KOPT-K1 (cell line): ENCODE measurements around the gene ASPG.

ENCODE experiments used
- H3K27ac ChIP-seq: fragments of 200-600 bp; sonication (generic); 2 replicates; pipeline ENCODE4 v1.5.1; 2016; ENCODE audit warnings: antibody characterized with exemption, mild to moderate bottlenecking, low read depth, low read length; ENCODE audit not compliant: poor library complexity, severe bottlenecking
- H3K36me3 ChIP-seq: fragments of 200-600 bp; sonication (generic); 2 replicates; pipeline ENCODE4 v1.5.1; 2017; ENCODE audit warnings: antibody characterized with exemption, mild to moderate bottlenecking, low read length, moderate library complexity; ENCODE audit not compliant: insufficient read depth
- H3K9me3 ChIP-seq: fragments of 200-600 bp; sonication (generic); 2 replicates; pipeline ENCODE4 v1.5.1; 2017; ENCODE audit warnings: antibody characterized with exemption, low read length, mild to moderate bottlenecking; ENCODE audit not compliant: insufficient read depth, poor library complexity, severe bottlenecking

Gene ASPG

GRCh38 chr14:104064003-104064402, 21.5 kb upstream of the ASPG start:
- H3K36me3 ChIP-seq: no peaks in the 10 kb centered on the region
- H3K27ac ChIP-seq: no peak overlapping the region
- peaks cover 26% of the 10 kb centered on the region for H3K9me3 ChIP-seq

- H3K27ac ChIP-seq: no peak overlapping the region
- H3K9me3 ChIP-seq: peaks cover 26% of the 10 kb centered on the region
- no peaks in the 10 kb centered on the region for H3K36me3 ChIP-seq
Measured at GRCh38 chr14:104066279-104066678, 19.2 kb upstream of the ASPG start.

- peaks cover 26% of the 10 kb centered on the region for H3K9me3 ChIP-seq
- no peak overlapping the region for H3K27ac ChIP-seq
- no peaks in the 10 kb centered on the region for H3K36me3 ChIP-seq
Measured at GRCh38 chr14:104066719-104067295, 18.7 kb upstream of the ASPG start.

DNA sequence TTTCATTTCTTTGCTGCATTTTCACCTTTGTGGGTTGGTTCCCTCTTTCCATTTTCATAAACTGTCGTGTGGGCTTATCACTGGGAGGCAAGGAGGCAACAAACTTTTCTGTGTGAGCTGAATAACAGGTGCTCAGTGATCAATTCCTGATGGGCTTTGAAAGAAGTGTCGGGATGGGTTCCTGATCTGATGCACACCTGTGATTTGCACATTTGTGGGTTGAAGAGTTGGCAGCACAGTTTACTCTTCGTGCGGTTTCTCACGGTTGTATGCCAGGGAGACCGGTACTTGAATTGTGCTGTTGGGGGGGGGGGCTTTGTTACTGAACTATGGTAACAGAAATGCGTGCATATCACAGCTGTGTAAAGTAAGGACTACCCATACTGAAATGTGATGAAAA, 16.0 kb upstream of the ASPG start:
- Histone ChIP-seq H3K9me3 (peaks cover 40% of the 10 kb centered on the region), H3K27ac (no peak overlapping the region), H3K36me3 (no peaks in the 10 kb centered on the region)

- no peaks in the 10 kb centered on the region for H3K36me3 ChIP-seq
- H3K9me3 ChIP-seq: peaks cover 17% of the 10 kb centered on the region
- H3K27ac ChIP-seq: no peak overlapping the region
Measured at GRCh38 chr14:104072586-104072985, 12.9 kb upstream of the ASPG start.

DNA sequence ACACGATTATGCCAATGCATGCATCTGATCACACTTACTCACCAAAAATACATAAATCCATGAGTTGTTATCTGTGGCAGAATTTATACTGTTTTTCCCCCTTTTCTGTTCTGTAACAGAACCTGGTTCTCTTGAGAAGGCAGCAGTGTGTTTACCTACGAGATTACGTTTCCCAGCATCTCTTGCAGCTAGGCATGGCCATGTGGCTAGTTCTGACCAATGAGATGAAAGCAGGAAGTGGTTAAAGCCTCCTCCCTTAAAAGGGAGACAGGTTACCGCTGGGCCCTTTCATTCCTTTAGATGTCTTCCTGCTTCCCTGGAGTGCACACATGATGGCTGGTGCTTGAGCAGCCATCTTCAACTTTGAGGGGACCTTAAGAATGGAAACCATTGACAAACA, 11.7 kb upstream of the ASPG start:
- peaks cover 15% of the 10 kb centered on the region for H3K9me3 ChIP-seq
- no peaks in the 10 kb centered on the region for H3K36me3 ChIP-seq
- H3K27ac ChIP-seq: no peak overlapping the region

DNA sequence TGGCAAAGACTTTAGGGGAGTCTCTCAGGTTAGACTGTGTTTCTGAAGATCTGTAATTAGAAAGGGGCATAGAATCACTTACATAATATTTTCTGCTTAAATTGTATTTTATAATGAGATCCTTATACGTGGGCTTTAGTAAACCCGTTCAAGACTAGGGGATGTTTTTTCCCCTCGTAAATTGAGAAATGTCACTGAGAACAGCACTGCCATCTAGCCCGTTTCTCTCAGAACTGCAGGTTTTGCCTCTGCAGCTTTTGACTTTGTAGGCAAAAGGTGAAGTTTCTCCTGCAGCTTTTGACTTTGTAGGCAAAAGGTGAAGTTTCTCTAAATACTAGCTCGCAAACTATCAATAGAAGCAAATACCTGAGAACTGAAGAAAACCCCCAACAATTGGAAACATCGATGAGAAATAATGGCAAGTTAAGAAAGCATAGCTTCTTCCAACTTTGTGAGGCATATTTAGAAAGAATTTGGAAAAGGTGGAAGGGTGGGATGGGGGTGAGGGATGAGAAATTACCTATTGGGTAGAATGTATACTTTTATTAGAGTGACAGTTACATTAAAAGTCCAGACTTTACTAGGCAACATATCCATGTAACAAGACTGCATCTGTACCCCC, 9.9 kb upstream of the ASPG start:
- no peaks in the 10 kb centered on the region for H3K36me3 ChIP-seq
- peaks cover 15% of the 10 kb centered on the region for H3K9me3 ChIP-seq
- H3K27ac ChIP-seq: no peak overlapping the region

DNA sequence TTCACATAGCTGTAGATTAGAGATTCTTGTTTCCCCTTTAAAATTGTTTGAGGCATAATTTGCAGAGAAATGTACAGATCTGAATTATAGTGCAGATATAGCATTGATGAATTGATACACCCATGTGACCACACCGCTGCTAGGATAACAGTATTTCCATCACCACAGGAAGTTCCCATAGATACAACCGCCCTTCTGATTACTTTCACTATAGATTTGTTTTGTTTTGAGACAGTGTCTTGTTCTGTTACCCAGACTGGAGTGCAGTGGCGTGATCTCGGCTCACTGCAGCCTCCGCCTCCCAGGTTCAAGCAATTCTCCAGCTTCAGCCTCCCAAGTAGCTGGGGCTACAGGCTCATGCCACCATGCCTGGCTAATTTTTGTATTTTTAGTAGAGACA, 8.8 kb upstream of the ASPG start:
- H3K36me3 ChIP-seq: no peaks in the 10 kb centered on the region
- no peak overlapping the region for H3K27ac ChIP-seq
- peaks cover 15% of the 10 kb centered on the region for H3K9me3 ChIP-seq

DNA sequence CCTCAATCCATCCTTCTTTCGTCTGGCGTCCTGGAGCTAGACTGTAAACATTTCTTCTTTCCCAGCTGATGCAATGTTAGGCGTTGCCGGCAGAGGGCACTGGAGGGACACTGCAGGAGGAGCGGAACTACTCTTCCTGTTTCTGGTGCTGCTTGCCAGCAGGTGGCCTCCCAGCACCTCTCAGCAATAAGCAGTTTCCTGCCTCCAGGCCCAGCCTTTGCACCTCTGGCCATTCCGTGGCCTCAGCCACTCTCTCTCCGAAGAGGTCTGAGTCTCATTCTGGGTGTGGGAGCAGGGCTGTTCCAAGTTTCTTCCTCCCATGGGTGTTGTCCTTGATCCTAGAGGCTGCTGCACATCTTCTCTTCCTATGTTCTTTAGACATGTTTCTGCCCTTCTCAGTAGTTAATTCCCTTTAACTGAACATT, 7.5 kb upstream of the ASPG start:
- H3K27ac ChIP-seq: no peak overlapping the region
- no peaks in the 10 kb centered on the region for H3K36me3 ChIP-seq
- peaks cover 10% of the 10 kb centered on the region for H3K9me3 ChIP-seq

GRCh38 chr14:104080376-104081260, 4.9 kb upstream of the ASPG start:
- Histone ChIP-seq H3K9me3 (no peaks in the 10 kb centered on the region), H3K27ac (no peak overlapping the region), H3K36me3 (no peaks in the 10 kb centered on the region)

DNA sequence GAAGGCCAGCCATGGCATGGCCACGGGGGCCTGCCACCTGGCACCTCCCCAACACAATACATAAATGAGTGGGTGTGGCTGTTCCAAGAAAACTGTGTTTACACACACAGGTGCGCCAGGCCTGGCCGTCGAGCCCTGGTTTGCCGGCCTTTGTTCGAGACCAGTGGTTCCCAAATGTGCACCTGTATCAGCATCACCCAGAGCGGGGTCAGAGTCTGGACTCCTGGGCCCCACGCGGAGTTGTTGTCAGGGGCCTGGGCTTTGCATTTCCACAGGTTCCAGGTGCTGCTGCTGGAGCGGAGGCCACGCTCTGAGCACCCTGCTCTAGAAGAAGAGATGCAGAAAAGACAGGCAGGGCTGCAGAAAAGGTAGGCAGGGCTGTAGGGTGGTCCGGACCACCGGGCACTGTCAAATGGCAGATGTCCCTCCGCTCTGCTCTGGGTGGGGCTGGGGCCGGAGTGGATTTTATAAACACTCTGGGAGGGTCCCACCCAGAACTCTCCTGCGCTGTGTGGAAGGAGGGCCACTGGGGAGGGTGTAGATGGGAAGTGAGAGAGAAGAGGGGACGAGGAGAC, 4.2 kb upstream of the ASPG start:
- no peak overlapping the region for H3K27ac ChIP-seq
- H3K9me3 ChIP-seq: no peaks in the 10 kb centered on the region
- no peaks in the 10 kb centered on the region for H3K36me3 ChIP-seq

DNA sequence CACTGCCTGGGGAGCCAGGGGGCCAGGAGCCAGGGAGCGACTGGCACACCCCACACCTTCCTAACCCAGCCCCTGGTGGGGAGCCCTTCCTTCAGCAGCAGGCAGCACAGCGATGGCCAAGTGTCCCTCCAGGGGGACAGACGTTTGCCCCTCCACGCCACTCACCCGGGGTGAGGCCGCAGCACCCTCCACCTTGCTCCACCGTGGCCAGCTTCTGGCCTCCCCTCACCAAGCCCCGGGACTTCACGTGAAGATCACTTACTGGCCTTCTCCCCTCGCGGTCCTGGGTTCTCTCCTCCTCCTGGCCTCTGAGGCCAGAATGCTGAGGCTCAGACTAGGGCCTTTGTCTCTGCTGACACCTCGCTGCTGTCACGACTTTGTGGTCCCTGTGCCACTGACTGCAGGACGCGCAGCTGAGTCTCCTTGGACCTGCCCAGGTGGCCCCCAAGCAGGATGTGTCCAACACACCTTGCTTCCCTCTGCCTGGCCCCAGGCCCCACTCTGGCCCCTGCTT, 3.5 kb upstream of the ASPG start:
- Histone ChIP-seq H3K36me3 (no peaks in the 10 kb centered on the region), H3K9me3 (no peaks in the 10 kb centered on the region), H3K27ac (no peak overlapping the region)

DNA sequence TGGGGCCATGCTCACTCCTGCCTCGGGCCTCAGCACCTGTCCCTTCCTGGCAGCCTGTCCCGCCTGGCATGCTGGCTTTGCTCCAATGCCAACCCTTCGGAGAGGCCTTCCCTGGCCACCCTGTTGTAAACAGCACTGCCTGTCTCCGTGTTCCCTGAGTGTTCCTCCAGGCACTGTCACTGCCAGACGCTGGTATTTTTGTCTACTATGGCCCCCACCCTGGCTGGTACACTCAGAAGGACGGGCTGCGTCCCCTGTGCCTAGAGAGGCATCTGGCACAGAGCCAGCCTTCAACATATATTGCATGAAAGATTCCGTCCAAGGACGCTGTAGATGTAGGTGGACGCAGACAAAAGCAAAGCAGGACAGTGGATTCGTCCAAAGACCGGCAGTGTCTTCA, 2.7 kb upstream of the ASPG start:
- no peaks in the 10 kb centered on the region for H3K9me3 ChIP-seq

GRCh38 chr14:104084251-104085002, 1.1 kb upstream of the ASPG start:
- no peaks in the 10 kb centered on the region for H3K36me3 ChIP-seq
- H3K27ac ChIP-seq: no peak overlapping the region
- no peaks in the 10 kb centered on the region for H3K9me3 ChIP-seq

More for the DNA sequence above, 2.7 kb upstream of the ASPG start:
- Histone ChIP-seq H3K27ac (no peak overlapping the region), H3K36me3 (no peaks in the 10 kb centered on the region)

GRCh38 chr14:104085889-104086201, 345 bp downstream of the ASPG start:
- no peaks in the 10 kb centered on the region for H3K9me3 ChIP-seq
- H3K27ac ChIP-seq: no peak overlapping the region
- H3K36me3 ChIP-seq: no peaks in the 10 kb centered on the region
